ENCODE results near the gene SERPINA5.

The SERPINA5 gene

GRCh38 chr14:94624537-94625352, 43.5 kb downstream of the SERPINA5 start:
- TF ChIP-seq GATA2 (IDR thresholded peaks at IDR 0.05; ENCODE audit: low read depth, low read length) (no peak), GATA3 (IDR thresholded peaks at IDR 0.05; ENCODE audit: low read depth, low read length) (no peak)

- TF ChIP-seq GATA3 (IDR thresholded peaks at IDR 0.05; ENCODE audit: low read depth, low read length) = no peak
- no peak for TF ChIP-seq GATA2 (IDR thresholded peaks at IDR 0.05; ENCODE audit: low read depth, low read length)
Measured at GRCh38 chr14:94625353-94625635, 44.1 kb downstream of the SERPINA5 start.

- no peak for TF ChIP-seq GATA3 (IDR thresholded peaks at IDR 0.05; ENCODE audit: low read depth, low read length)
Measured at GRCh38 chr14:94628578-94628977, 47.4 kb downstream of the SERPINA5 start.

GRCh38 chr14:94630396-94630795, 49.2 kb downstream of the SERPINA5 start:
- TF ChIP-seq GATA3 (IDR thresholded peaks at IDR 0.05; ENCODE audit: low read depth, low read length) (no peak), GATA2 (IDR thresholded peaks at IDR 0.05; ENCODE audit: low read depth, low read length) (no peak)

- TF ChIP-seq GATA2 (IDR thresholded peaks at IDR 0.05; ENCODE audit: low read depth, low read length) = no peak
- no peak for TF ChIP-seq GATA3 (IDR thresholded peaks at IDR 0.05; ENCODE audit: low read depth, low read length)
Measured at GRCh38 chr14:94631050-94631449, 49.8 kb downstream of the SERPINA5 start.

- no peak for TF ChIP-seq GATA3 (IDR thresholded peaks at IDR 0.05; ENCODE audit: low read depth, low read length)
- TF ChIP-seq GATA2 (IDR thresholded peaks at IDR 0.05; ENCODE audit: low read depth, low read length) = no peak
Measured at GRCh38 chr14:94631536-94632304, 50.5 kb downstream of the SERPINA5 start.

- TF ChIP-seq GATA3 (IDR thresholded peaks at IDR 0.05; ENCODE audit: low read depth, low read length) (no peak), GATA2 (IDR thresholded peaks at IDR 0.05; ENCODE audit: low read depth, low read length) (no peak)
Measured at GRCh38 chr14:94632305-94632590, 51.0 kb downstream of the SERPINA5 start.

- no peak for TF ChIP-seq GATA3 (IDR thresholded peaks at IDR 0.05; ENCODE audit: low read depth, low read length)
- no peak for TF ChIP-seq GATA2 (IDR thresholded peaks at IDR 0.05; ENCODE audit: low read depth, low read length)
Measured at GRCh38 chr14:94633121-94633520, 51.9 kb downstream of the SERPINA5 start.

GRCh38 chr14:94635154-94635553, 53.9 kb downstream of the SERPINA5 start:
- no peak for TF ChIP-seq GATA3 (IDR thresholded peaks at IDR 0.05; ENCODE audit: low read depth, low read length)
- no peak for TF ChIP-seq GATA2 (IDR thresholded peaks at IDR 0.05; ENCODE audit: low read depth, low read length)

- TF ChIP-seq GATA3 (IDR thresholded peaks at IDR 0.05; ENCODE audit: low read depth, low read length) = no peak
- TF ChIP-seq GATA2 (IDR thresholded peaks at IDR 0.05; ENCODE audit: low read depth, low read length) = peak; percentile 37; the same call in 1 of the 2 replicates
Measured at GRCh38 chr14:94636744-94637412, 55.7 kb downstream of the SERPINA5 start.

GRCh38 chr14:94638339-94638738, 57.1 kb downstream of the SERPINA5 start:
- TF ChIP-seq GATA3 (IDR thresholded peaks at IDR 0.05; ENCODE audit: low read depth, low read length) (no peak), GATA2 (IDR thresholded peaks at IDR 0.05; ENCODE audit: low read depth, low read length) (no peak)

- no peak for TF ChIP-seq GATA3 (IDR thresholded peaks at IDR 0.05; ENCODE audit: low read depth, low read length)
- no peak for TF ChIP-seq GATA2 (IDR thresholded peaks at IDR 0.05; ENCODE audit: low read depth, low read length)
Measured at GRCh38 chr14:94638961-94639817, 58.0 kb downstream of the SERPINA5 start.

- TF ChIP-seq GATA2 (IDR thresholded peaks at IDR 0.05; ENCODE audit: low read depth, low read length) (no peak), GATA3 (IDR thresholded peaks at IDR 0.05; ENCODE audit: low read depth, low read length) (no peak)
Measured at GRCh38 chr14:94640721-94641631, 59.8 kb downstream of the SERPINA5 start.
